Pulmonary artery endothelial cell (primary cell): ENCODE results near the gene ZDHHC11. TPM values are rescaled to one million over a fixed set of nuclear protein-coding genes. Genes with fewer than 3 reads are reported as not detected.
"Not testable (repeated sequence)": the region's sequence is repeated elsewhere in the genome, so short reads cannot be mapped to it uniquely, and the experiment has no call there.

ENCODE experiments used
- DNase-seq: peaks from one replicate; pipeline ENCODE4 v3.0.0-alpha.2; 2011; ENCODE audit warnings: low read depth, low spot score
- total RNA-seq: library from RNA; depleted of rRNA; stranded (reverse); fragments of >200 nt; gene quantifications from 2 replicates; pipeline ENCODE4 v1.2.3, GENCODE V29; 2014

ZDHHC11 gene
- total RNA-seq, 1 donor from 2014 or later = 0.13 TPM

GRCh38 chr5:776862-777711, 73.7 kb downstream of the ZDHHC11 start:
- no peak for DNase-seq

- DNase-seq = no peak
These were observed 74.6 kb downstream of the ZDHHC11 start for GRCh38 chr5:775961-776861.

- DNase-seq = not testable (repeated sequence)
These were observed 75.2 kb downstream of the ZDHHC11 start for GRCh38 chr5:775595-775960.

GRCh38 chr5:774854-775505, 75.8 kb downstream of the ZDHHC11 start:
- not testable (repeated sequence) for DNase-seq

- not testable (repeated sequence) for DNase-seq
These were observed 76.5 kb downstream of the ZDHHC11 start for GRCh38 chr5:774304-774703.

- no peak for DNase-seq
These were observed 77.1 kb downstream of the ZDHHC11 start for GRCh38 chr5:773517-774264.

- not testable (repeated sequence) for DNase-seq
These were observed 77.9 kb downstream of the ZDHHC11 start for GRCh38 chr5:772931-773330.

- not testable (repeated sequence) for DNase-seq
These were observed 78.3 kb downstream of the ZDHHC11 start for GRCh38 chr5:772547-772890.

- not testable (repeated sequence) for DNase-seq
These were observed 78.8 kb downstream of the ZDHHC11 start for GRCh38 chr5:771841-772546.

- DNase-seq = not testable (repeated sequence)
These were observed 79.6 kb downstream of the ZDHHC11 start for GRCh38 chr5:771087-771781.

GRCh38 chr5:770585-770984, 80.2 kb downstream of the ZDHHC11 start:
- DNase-seq = not testable (repeated sequence)

- DNase-seq = not testable (repeated sequence)
These were observed 81.2 kb downstream of the ZDHHC11 start for GRCh38 chr5:769485-770145.

- no peak for DNase-seq
These were observed 83.9 kb downstream of the ZDHHC11 start for GRCh38 chr5:766666-767431.

- no peak for DNase-seq
These were observed 84.7 kb downstream of the ZDHHC11 start for GRCh38 chr5:765948-766631.

GRCh38 chr5:763998-764781, 86.6 kb downstream of the ZDHHC11 start:
- no peak for DNase-seq

- no peak for DNase-seq
These were observed 87.4 kb downstream of the ZDHHC11 start for GRCh38 chr5:763397-763796.

- DNase-seq = not testable (repeated sequence)
These were observed 87.8 kb downstream of the ZDHHC11 start for GRCh38 chr5:762996-763395.
